Measurements from ENCODE around the gene AIFM3. TPM values are rescaled to one million over a fixed set of nuclear protein-coding genes. Genes with fewer than 3 reads are reported as not detected.

Gene AIFM3
- total RNA-seq, 1 donor from 2014 or later, result 5.7 TPM

DNA sequence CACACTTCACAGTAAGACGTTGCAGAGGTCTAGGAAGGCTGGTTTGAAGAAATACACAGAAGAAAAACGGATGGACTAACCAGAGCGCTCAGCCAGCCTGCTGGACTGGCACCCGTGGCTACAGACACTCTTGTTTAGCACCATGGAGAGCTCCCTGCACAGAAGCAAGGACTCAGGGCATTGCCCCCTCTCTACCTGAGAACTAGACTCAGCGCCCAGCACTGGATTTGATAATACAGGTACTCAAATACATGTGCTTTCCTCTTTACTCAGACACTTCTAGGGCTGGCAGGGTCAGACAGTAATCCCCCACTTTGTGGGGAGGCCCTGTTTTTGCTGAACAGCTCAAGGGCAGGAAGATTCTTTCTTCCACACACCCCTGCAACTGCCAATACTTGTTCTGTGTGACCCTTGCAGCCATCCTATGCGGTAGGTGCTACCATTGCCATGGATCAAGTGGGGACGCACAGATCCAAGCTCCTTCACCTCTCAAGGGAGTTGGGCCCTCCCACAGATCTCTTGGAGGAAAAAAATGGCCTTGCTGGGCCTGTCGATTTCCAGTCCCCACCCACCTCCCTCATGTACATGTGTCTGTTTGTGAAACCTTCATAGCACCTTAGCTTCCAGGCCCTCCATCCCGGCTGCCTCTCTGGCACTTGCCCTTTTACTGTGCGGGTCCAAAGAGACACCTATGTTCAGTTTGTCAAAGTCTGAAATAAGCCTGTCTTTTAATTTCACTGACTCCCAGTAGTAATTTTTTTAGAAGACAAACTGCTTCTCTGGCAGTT is 42.8 kb downstream of the AIFM3 start:
- Histone ChIP-seq H3K27me3 (no peaks in the 10 kb centered on the region), H3K4me3 (no peak overlapping the region), H3K9me3 (no peaks in the 10 kb centered on the region), H3K36me3 (no peaks in the 10 kb centered on the region), H3K27ac (no peak overlapping the region), H3K4me1 (peaks cover 11% of the 10 kb centered on the region)
- ATAC-seq (peak; percentile 63), DNase-seq (peak; percentile 65)
- TF ChIP-seq, protein P1, sequence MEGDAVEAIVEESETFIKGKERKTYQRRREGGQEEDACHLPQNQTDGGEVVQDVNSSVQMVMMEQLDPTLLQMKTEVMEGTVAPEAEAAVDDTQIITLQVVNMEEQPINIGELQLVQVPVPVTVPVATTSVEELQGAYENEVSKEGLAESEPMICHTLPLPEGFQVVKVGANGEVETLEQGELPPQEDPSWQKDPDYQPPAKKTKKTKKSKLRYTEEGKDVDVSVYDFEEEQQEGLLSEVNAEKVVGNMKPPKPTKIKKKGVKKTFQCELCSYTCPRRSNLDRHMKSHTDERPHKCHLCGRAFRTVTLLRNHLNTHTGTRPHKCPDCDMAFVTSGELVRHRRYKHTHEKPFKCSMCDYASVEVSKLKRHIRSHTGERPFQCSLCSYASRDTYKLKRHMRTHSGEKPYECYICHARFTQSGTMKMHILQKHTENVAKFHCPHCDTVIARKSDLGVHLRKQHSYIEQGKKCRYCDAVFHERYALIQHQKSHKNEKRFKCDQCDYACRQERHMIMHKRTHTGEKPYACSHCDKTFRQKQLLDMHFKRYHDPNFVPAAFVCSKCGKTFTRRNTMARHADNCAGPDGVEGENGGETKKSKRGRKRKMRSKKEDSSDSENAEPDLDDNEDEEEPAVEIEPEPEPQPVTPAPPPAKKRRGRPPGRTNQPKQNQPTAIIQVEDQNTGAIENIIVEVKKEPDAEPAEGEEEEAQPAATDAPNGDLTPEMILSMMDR (IDR thresholded peaks at IDR 0.05), result no peak
- intact Hi-C loops (cut with DNase I), result no loop called here

GRCh38 chr22:21010426-21011113 is 43.5 kb downstream of the AIFM3 start:
- Histone ChIP-seq H3K36me3 (no peaks in the 10 kb centered on the region), H3K27ac (no peak overlapping the region), H3K4me1 (peaks cover 17% of the 10 kb centered on the region), H3K27me3 (no peaks in the 10 kb centered on the region), H3K9me3 (no peaks in the 10 kb centered on the region), H3K4me3 (no peak overlapping the region)
- ATAC-seq (no peak), DNase-seq (no peak)
- TF ChIP-seq, protein P1 (IDR thresholded peaks at IDR 0.05), result no peak
- intact Hi-C loops (cut with DNase I), result no loop called here

DNA sequence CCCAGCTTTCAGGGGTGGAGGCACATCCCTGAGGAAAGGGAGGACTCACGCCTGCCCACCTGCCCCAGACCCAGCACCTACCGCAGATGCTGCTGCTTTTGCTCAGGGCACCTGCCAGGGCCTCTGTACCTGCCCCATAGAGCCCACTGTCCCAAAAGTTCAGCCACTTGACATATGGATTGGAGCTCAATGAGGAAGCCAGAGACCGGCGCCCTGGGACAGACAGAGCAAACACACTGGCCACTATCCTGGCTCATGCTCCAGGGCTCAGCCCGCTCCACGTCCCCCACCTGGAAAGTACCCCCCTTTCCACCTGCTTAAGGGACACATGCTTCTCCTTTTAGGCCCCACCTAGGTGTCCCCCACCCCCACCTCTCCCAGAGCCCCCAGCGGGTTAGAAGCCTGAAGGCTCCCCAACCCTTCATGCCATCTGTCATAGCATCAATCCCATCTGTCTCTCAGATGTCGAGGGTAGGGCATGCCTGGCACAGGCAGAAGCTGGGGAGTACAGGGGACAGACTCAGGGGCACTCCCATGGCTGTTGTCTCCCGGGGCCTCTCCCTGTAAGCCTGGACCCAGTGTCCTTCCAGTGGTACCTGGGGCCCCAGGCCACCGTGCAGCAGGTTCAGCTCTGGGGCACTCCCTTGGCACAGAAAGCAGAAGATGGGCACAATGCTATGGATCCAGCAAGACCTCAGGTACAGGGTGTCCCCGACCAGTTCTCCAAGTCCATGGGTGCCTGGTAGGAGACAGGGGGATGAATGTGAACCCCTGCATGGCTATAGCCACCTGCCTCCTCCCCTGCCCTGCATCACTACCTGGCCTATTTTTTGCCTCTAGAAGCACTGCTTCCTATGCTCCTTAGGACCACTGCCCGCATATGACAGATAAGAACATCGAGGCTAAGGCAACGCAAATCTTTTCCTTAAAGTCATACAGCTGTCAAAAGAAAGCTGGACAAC is 45.7 kb downstream of the AIFM3 start:
- no peak for ATAC-seq
- no peak for DNase-seq
- H3K4me3 ChIP-seq, result no peak overlapping the region
- TF ChIP-seq, protein P1 (IDR thresholded peaks at IDR 0.05), result no peak
- H3K9me3 ChIP-seq, result no peaks in the 10 kb centered on the region
- intact Hi-C loops (cut with DNase I), result no loop called here
- peaks cover 17% of the 10 kb centered on the region for H3K4me1 ChIP-seq
- H3K27me3 ChIP-seq, result no peaks in the 10 kb centered on the region
- H3K27ac ChIP-seq, result no peak overlapping the region
- no peaks in the 10 kb centered on the region for H3K36me3 ChIP-seq

- Histone ChIP-seq H3K9me3 (no peaks in the 10 kb centered on the region), H3K4me1 (peaks cover 17% of the 10 kb centered on the region), H3K4me3 (peak overlapping the region; percentile 53), H3K27me3 (no peaks in the 10 kb centered on the region), H3K27ac (peak overlapping the region; percentile 70), H3K36me3 (no peaks in the 10 kb centered on the region)
- intact Hi-C loops (cut with DNase I), result no loop called here
- ATAC-seq (no peak), DNase-seq (no peak)
- TF ChIP-seq, protein P1 (IDR thresholded peaks at IDR 0.05), result no peak
These were observed 46.7 kb downstream of the AIFM3 start for GRCh38 chr22:21013657-21014201.

DNA sequence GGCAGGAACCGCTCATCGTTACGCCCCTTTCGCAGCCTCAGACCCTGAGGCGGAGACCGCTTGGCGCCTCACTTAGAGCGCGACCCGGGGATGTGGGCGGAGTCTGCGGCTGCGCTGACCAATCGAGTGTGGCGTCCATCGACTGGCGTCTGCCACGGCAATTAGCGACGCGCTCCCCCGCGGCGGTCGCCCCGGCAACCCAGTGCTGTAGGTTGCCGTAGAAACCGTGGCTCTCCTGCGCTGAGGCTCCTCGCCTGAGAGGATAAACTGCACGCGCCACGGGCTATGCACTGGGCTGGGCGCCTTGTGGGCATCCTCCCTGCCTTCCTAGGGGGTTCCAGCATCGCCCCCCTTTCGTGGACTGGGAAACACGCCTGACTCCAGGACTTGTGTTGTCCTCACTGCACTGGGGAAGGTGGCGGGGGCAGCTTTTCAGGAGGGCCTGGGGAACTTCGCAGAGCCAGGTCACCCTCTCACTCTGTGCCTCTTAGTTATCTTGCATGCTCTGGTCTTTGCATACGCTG is 47.2 kb downstream of the AIFM3 start:
- H3K4me3 ChIP-seq, result peak overlapping the region; percentile 53
- intact Hi-C loops (cut with DNase I), result no loop called here
- TF ChIP-seq, protein P1 (IDR thresholded peaks at IDR 0.05), result no peak
- H3K9me3 ChIP-seq, result no peaks in the 10 kb centered on the region
- DNase-seq, result peak; percentile 90
- no peaks in the 10 kb centered on the region for H3K27me3 ChIP-seq
- H3K4me1 ChIP-seq, result peaks cover 17% of the 10 kb centered on the region
- ATAC-seq, result peak; percentile 87
- H3K27ac ChIP-seq, result peak overlapping the region; percentile 70
- H3K36me3 ChIP-seq, result no peaks in the 10 kb centered on the region
